ENCODE results near the gene CCNQ.

GRCh38 chrX:153573984-153574383, 25.0 kb downstream of the CCNQ start:
- TF ChIP-seq, protein P1, sequence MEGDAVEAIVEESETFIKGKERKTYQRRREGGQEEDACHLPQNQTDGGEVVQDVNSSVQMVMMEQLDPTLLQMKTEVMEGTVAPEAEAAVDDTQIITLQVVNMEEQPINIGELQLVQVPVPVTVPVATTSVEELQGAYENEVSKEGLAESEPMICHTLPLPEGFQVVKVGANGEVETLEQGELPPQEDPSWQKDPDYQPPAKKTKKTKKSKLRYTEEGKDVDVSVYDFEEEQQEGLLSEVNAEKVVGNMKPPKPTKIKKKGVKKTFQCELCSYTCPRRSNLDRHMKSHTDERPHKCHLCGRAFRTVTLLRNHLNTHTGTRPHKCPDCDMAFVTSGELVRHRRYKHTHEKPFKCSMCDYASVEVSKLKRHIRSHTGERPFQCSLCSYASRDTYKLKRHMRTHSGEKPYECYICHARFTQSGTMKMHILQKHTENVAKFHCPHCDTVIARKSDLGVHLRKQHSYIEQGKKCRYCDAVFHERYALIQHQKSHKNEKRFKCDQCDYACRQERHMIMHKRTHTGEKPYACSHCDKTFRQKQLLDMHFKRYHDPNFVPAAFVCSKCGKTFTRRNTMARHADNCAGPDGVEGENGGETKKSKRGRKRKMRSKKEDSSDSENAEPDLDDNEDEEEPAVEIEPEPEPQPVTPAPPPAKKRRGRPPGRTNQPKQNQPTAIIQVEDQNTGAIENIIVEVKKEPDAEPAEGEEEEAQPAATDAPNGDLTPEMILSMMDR (conservative IDR thresholded peaks at IDR 0.05; ENCODE audit: low read depth, low read length), result no peak
- no peak for TF ChIP-seq EZH2 (IDR thresholded peaks at IDR 0.05; ENCODE audit: borderline replicate concordance, low read depth, low read length, poor library complexity, severe bottlenecking)

Measured in A673 (cell line).